NB4 (cell line): ENCODE data around the gene CPE.

Source experiments
- POLR2A ChIP-seq: IDR thresholded peaks from 2 replicates; pipeline ENCODE4 v1.6.1; 2011; ENCODE audit warnings: mild to moderate bottlenecking; ENCODE audit not compliant: insufficient read length; ENCODE audit errors: extremely low read depth
- TF ChIP-seq, protein P1 (sequence below): IDR thresholded peaks from one replicate; pipeline ENCODE4 v1.5.1; 2012; ENCODE audit warnings: low read depth, low read length
- TF ChIP-seq, protein P2 (sequence below): IDR thresholded peaks from 2 replicates; pipeline ENCODE4 v1.6.1; 2011; ENCODE audit warnings: low read depth, low read length

DNA sequence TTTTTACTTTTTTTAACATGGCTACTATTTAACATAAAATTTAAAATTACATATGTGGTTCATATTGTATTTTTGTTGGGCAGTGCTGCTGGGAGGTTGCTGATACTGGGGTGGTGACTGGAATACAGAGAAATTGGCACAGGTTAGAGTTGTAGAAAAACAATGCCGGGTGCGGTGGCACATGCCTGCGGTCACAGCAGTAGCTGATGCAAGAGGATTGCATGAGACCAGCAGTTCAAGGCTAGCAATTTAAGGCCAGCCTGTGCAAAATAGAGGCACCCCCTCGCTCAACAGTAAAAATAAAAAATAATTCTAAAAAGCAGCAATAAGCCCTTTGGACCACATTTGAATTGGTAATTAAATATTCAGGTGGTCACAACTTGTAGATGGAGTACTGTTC, 11.8 kb upstream of the CPE start:
- TF ChIP-seq, protein P1, sequence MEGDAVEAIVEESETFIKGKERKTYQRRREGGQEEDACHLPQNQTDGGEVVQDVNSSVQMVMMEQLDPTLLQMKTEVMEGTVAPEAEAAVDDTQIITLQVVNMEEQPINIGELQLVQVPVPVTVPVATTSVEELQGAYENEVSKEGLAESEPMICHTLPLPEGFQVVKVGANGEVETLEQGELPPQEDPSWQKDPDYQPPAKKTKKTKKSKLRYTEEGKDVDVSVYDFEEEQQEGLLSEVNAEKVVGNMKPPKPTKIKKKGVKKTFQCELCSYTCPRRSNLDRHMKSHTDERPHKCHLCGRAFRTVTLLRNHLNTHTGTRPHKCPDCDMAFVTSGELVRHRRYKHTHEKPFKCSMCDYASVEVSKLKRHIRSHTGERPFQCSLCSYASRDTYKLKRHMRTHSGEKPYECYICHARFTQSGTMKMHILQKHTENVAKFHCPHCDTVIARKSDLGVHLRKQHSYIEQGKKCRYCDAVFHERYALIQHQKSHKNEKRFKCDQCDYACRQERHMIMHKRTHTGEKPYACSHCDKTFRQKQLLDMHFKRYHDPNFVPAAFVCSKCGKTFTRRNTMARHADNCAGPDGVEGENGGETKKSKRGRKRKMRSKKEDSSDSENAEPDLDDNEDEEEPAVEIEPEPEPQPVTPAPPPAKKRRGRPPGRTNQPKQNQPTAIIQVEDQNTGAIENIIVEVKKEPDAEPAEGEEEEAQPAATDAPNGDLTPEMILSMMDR: no peak
- TF ChIP-seq, protein P2, sequence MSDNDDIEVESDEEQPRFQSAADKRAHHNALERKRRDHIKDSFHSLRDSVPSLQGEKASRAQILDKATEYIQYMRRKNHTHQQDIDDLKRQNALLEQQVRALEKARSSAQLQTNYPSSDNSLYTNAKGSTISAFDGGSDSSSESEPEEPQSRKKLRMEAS: no peak
- no peak for TF ChIP-seq POLR2A
